Neural crest cell (in vitro differentiated cells): Measurements from ENCODE around the gene KCNV2. TPM values are rescaled to one million over a fixed set of nuclear protein-coding genes. Genes with fewer than 3 reads are reported as not detected.

Experiments
- DNase-seq: peaks from one replicate; pipeline ENCODE4 v3.0.0; 2021; ENCODE audit warnings: low read depth, mixed read lengths, low spot score
- H3K27ac Mint-ChIP-seq: one replicate; pipeline ENCODE4 v1.8.0; 2021; ENCODE audit warnings: mild to moderate bottlenecking, mixed read lengths; ENCODE audit not compliant: unreplicated experiment
- H3K27me3 Mint-ChIP-seq: 2 replicates; pipeline ENCODE4 v1.8.0; 2021; ENCODE audit warnings: low read depth, mild to moderate bottlenecking, mixed read lengths
- H3K36me3 Mint-ChIP-seq: 2 replicates; pipeline ENCODE4 v1.8.0; 2021; ENCODE audit warnings: low read depth, mild to moderate bottlenecking, mixed read lengths
- H3K4me1 Mint-ChIP-seq: 2 replicates; pipeline ENCODE4 v1.8.0; 2021; ENCODE audit warnings: mixed read lengths
- H3K4me3 Mint-ChIP-seq: one replicate; pipeline ENCODE4 v1.8.0; 2021; ENCODE audit warnings: mild to moderate bottlenecking, mixed read lengths
- H3K9me3 Mint-ChIP-seq: 2 replicates; pipeline ENCODE4 v1.8.0; 2021; ENCODE audit warnings: mixed read lengths
- CTCF ChIP-seq: fragments of 200-600 bp; sonication (generic); conservative IDR thresholded peaks from 2 replicates; pipeline ENCODE4 v1.5.0; 2021; ENCODE audit warnings: antibody characterized with exemption, mild to moderate bottlenecking
- total RNA-seq: library from RNA; stranded (reverse); gene quantifications from 2 replicates; pipeline ENCODE4 v1.2.1, GENCODE V29; 2021

KCNV2 gene
- total RNA-seq, 1 donor from 2014 or later, result not detected

GRCh38 chr9:2691212-2691611, 26.1 kb upstream of the KCNV2 start:
- DNase-seq, result no peak
- Mint-ChIP-seq H3K4me1 (no peaks in the 10 kb centered on the region), H3K9me3 (no peaks in the 10 kb centered on the region)

GRCh38 chr9:2691626-2692025, 25.7 kb upstream of the KCNV2 start:
- TF ChIP-seq CTCF, result no peak
- no peak for DNase-seq
- Mint-ChIP-seq H3K4me1 (no peaks in the 10 kb centered on the region), H3K9me3 (no peaks in the 10 kb centered on the region), H3K27ac (no peak overlapping the region), H3K4me3 (no peak overlapping the region), H3K27me3 (no peaks in the 10 kb centered on the region), H3K36me3 (peaks cover 2% of the 10 kb centered on the region)

More at GRCh38 chr9:2691212-2691611, 26.1 kb upstream of the KCNV2 start:
- H3K36me3 Mint-ChIP-seq, result peaks cover 2% of the 10 kb centered on the region
- H3K27me3 Mint-ChIP-seq, result no peaks in the 10 kb centered on the region
- no peak overlapping the region for H3K4me3 Mint-ChIP-seq
- H3K27ac Mint-ChIP-seq, result no peak overlapping the region
- TF ChIP-seq CTCF, result no peak

- no peaks in the 10 kb centered on the region for H3K27me3 Mint-ChIP-seq
- H3K9me3 Mint-ChIP-seq, result no peaks in the 10 kb centered on the region
- no peak for TF ChIP-seq CTCF
- H3K4me3 Mint-ChIP-seq, result no peak overlapping the region
- H3K27ac Mint-ChIP-seq, result no peak overlapping the region
- peaks cover 2% of the 10 kb centered on the region for H3K36me3 Mint-ChIP-seq
- H3K4me1 Mint-ChIP-seq, result no peaks in the 10 kb centered on the region
- no peak for DNase-seq
Observed at GRCh38 chr9:2693056-2693455, 24.3 kb upstream of the KCNV2 start.

GRCh38 chr9:2697492-2697891, 19.8 kb upstream of the KCNV2 start:
- H3K9me3 Mint-ChIP-seq, result no peaks in the 10 kb centered on the region
- no peak overlapping the region for H3K4me3 Mint-ChIP-seq
- TF ChIP-seq CTCF, result no peak
- no peak for DNase-seq
- peaks cover 2% of the 10 kb centered on the region for H3K36me3 Mint-ChIP-seq
- H3K4me1 Mint-ChIP-seq, result peaks cover 13% of the 10 kb centered on the region
- H3K27me3 Mint-ChIP-seq, result no peaks in the 10 kb centered on the region
- H3K27ac Mint-ChIP-seq, result no peak overlapping the region

- TF ChIP-seq CTCF, result no peak
- Mint-ChIP-seq H3K4me3 (no peak overlapping the region), H3K27me3 (no peaks in the 10 kb centered on the region), H3K4me1 (peaks cover 13% of the 10 kb centered on the region), H3K36me3 (peaks cover 3% of the 10 kb centered on the region), H3K27ac (no peak overlapping the region), H3K9me3 (no peaks in the 10 kb centered on the region)
- no peak for DNase-seq
Observed at GRCh38 chr9:2700398-2700797, 16.9 kb upstream of the KCNV2 start.
